GM12873 (cell line): Measurements from ENCODE around the gene DBT.

ENCODE experiments used
- TF ChIP-seq, protein P1 (sequence below): IDR thresholded peaks from 2 replicates; pipeline ENCODE4 v1.5.1; 2012; ENCODE audit warnings: low read depth, mild to moderate bottlenecking, moderate library complexity, low read length, control low read depth; ENCODE audit not compliant: insufficient read depth; ENCODE audit errors: missing control alignments

DBT gene

DNA sequence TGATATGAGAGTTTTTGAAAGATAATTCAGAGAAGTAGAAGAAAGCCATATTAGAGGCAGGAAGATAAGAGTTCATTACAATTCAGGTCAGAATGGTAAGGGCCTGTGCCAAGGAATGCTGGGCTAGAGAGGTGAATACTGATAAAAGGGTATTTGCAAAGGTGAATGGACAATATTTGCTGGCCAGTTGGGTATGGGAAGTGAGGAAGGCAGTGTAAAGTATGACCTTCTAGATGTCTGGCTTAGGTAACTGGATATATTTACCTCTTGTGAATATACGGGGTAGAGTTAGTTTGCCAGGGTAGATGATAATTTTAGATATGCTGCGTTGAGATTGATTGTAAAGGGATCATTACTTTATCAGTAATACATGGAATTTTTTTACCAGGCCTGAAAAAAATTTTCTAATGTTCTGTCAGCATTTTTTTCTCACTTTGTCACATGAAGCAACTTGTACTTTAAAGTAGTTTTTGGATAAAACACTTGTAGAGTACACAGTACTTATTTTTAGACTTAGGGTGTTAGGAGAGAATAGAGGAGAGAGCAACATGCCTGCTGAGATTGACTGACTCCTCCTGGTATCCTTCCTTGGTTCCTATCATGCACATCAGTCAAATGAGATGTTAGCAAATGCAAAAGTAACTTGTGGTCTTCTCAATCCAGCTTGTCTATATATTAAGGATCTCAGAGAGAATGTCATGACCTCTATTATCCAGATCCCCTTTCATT lies 30.5 kb upstream of the DBT start:
- TF ChIP-seq, protein P1, sequence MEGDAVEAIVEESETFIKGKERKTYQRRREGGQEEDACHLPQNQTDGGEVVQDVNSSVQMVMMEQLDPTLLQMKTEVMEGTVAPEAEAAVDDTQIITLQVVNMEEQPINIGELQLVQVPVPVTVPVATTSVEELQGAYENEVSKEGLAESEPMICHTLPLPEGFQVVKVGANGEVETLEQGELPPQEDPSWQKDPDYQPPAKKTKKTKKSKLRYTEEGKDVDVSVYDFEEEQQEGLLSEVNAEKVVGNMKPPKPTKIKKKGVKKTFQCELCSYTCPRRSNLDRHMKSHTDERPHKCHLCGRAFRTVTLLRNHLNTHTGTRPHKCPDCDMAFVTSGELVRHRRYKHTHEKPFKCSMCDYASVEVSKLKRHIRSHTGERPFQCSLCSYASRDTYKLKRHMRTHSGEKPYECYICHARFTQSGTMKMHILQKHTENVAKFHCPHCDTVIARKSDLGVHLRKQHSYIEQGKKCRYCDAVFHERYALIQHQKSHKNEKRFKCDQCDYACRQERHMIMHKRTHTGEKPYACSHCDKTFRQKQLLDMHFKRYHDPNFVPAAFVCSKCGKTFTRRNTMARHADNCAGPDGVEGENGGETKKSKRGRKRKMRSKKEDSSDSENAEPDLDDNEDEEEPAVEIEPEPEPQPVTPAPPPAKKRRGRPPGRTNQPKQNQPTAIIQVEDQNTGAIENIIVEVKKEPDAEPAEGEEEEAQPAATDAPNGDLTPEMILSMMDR, result no peak

DNA sequence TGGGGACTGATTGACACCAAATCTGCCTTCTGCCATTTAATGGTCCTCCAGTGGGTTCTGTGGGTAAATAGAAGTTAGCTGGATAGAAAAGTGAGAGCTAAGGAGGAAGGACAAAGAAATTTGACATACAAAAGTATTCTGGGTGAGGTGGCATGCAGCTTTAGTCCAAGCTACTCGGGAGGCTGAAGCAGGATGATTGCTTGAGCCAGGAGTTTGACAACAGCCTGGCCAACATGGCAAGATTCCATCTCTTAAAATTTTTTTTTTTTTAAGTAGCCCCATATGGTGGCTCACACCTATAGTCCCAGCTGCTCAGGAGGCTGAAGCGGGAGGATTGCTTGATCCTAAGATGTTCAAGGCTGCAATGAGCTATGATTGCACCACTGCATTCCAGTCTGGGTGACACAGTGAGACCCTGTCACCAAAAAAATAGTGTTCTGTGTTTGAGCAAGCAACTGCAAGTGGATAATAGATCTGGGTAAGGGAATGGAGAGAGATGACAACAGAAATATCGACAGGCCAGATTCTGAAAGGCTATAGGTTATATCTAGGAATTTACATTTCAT lies 29.8 kb upstream of the DBT start:
- TF ChIP-seq, protein P1, result no peak

DNA sequence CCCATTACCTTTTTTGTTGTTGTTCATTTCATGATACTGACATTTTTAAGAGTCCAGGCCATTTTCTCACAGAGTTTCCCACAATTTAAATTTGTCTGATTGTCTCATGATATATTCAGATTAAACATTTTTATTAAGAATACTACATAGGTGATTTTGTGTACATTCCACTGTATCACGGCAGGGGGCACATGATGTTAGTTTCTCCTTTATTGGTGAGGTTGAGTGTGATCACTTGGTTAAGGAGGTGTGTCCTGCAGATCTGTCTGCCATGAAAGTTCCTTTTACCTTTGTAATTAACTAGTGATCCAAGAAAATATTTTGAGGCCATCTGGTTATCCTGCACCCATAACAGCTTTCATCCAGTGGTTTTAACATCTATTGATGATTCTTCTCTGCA lies 28.2 kb upstream of the DBT start:
- TF ChIP-seq, protein P1, result no peak

DNA sequence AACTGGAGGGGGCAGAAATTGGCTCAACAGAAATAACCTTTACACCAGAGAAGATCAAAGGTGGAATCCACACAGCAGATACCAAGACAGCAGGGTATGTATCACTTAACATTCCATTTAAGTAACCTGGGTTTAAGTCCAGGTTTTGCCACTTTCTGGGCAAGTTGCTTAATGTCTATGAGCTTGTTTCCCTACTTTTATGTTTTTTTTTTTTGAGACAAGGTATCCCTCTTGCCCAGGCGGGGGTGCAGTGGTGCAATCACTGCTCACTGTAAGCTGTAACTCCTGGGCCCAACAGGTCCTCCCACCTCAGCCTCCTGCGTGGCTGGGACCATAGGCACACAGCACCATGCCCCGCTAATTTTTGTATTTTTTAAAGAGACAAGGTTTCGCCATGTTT lies 18.6 kb upstream of the DBT start:
- TF ChIP-seq, protein P1, result no peak

DNA sequence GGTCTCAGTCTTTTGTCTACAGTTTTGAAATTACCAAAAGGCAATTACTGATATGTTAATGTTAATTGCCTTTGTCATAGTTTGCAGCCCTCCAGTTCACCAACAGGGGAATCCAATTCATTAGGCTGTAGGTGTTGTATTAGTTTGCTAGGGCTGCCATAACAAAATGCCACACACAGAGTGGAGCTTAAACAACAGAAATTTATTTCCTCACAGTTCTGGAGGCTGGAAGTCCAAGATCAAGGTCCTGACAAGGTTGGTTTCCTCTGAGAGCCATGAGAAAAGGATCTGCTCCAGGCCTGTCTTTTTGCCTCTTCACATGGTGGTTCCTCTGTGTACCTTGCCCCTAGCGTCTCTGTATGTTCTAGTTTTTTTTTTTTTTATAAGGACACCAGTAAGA lies 17.6 kb upstream of the DBT start:
- TF ChIP-seq, protein P1, result no peak

DNA sequence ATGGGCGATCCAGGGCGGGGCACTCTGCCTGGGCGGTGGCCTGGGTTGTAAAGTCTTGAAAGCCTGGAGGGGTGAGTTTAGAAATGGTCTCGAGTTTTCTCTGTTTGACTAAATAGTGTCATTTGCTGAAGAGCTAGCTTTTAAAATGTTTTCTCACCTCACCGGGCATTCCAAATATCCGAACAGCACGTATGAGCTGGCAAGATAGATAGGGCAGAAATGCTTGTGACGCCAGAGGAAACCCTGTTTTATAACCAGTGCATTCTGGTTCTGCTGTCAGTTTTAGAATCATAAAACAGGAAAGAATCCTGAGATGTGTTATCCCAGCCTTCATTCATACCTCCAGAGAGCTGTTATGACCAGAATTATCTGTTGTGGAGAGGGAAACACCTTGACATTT lies 17.1 kb upstream of the DBT start:
- TF ChIP-seq, protein P1, result no peak

DNA sequence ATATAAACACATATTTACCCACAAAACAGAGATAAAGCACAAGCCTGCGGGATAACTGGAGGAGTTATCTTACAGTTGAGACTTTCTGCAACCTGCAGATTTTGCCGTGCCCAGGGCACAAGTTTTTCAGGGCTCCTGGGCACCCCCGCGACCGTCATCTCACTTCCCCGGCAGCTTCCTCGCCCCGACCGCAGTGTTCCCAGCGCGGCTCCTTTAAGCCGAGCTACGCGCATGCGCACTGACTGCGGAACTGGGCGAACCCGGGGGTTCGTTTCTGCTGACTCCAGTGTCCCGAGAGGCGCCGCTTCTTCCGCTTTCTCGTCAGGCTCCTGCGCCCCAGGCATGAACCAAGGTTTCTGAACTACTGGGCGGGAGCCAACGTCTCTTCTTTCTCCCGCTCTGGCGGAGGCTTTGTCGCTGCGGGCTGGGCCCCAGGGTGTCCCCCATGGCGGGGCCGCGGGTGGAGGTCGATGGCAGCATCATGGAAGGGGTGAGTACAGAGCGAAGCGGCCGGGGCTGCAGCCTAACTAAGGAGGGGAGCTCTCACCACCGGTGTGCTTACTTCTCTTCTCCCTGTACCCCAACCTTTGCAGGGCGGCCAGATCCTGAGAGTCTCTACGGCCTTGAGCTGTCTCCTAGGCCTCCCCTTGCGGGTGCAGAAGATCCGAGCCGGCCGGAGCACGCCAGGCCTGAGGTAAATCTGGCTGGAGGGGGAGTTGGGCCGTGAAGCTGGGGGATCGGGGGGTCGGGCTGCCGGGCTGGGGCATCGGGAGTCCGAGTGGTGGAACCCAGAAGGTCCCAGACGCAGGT lies 16.5 kb upstream of the DBT start, which contains the start of gene RTCA:
Gene RTCA, plus strand, starts transcription at position 286 of the 810 bp plus-strand sequence. Its CDS starts 160 bp downstream, at position 446.
- TF ChIP-seq, protein P1, result no peak
